Sigmoid colon (tissue), 4 donors: ENCODE results near the gene DOLPP1.

Experiments
- CTCF ChIP-seq, 4 experiments: fragments of 450-650 bp in 3 of 4; fragments of 200-600 bp in 1 of 4; IDR thresholded peaks; one replicate each; pipeline ENCODE4 v1.5.1; 2016 to 2019; ENCODE audit warnings: antibody characterized with exemption in 4 of 4, mild to moderate bottlenecking in 3 of 4, moderate library complexity in 2 of 4
- POLR2A ChIP-seq, 2 donors: fragments of 450-650 bp; IDR thresholded peaks; one replicate each; pipeline ENCODE4 v1.6.1; 2016; ENCODE audit warnings: antibody characterized with exemption in 2 of 2, mild to moderate bottlenecking in 2 of 2, moderate library complexity in 2 of 2
- POLR2AphosphoS5 ChIP-seq, 4 donors: sonication (generic); formaldehyde crosslinking; IDR thresholded peaks; one replicate each; pipeline ENCODE4 v1.6.1; 2017; ENCODE audit warnings: antibody characterized with exemption in 4 of 4

- TF ChIP-seq CTCF (IDR thresholded peaks at IDR 0.05): no peak
- TF ChIP-seq POLR2A (IDR thresholded peaks at IDR 0.05): no peak
- TF ChIP-seq POLR2AphosphoS5 (IDR thresholded peaks at IDR 0.05): no peak
These were observed 1.1 kb upstream of the DOLPP1 start for GRCh38 chr9:129079829-129080228.
